Activated B cell treated with CpG ODN at 0.5 μM for 24 hours (primary cell): ENCODE results near the gene HCK. TPM values are rescaled to one million over a fixed set of nuclear protein-coding genes. Genes with fewer than 3 reads are reported as not detected.
A peak's percentile ranks its signal among the peaks of the same experiment; 100 is the strongest.

Experiments used
- ATAC-seq: fragments of 200-7000 bp; cut with Tn5 transposase; one replicate; pipeline ENCODE4 v1.10.0; 2021; ENCODE audit warnings: low read depth, mild to moderate bottlenecking, moderate library complexity
- CTCF ChIA-PET: fragments of 350-600 bp; sonication (Branson Sonifier 250); formaldehyde crosslinking; loops from one replicate; lab custom pipeline; 2021; ENCODE audit warnings: antibody characterized with exemption; lab: Charles Lee
- POLR2A ChIA-PET: fragments of 350-600 bp; sonication (Branson Sonifier 250); formaldehyde crosslinking; loops from one replicate; lab custom pipeline; 2021; ENCODE audit warnings: antibody characterized with exemption; lab: Charles Lee
- DNase-seq: peaks from one replicate; pipeline ENCODE4 v3.0.0; 2022
- H3K27ac Mint-ChIP-seq: one replicate; pipeline ENCODE4 v1.8.0; 2020; ENCODE audit warnings: mixed read lengths
- H3K27me3 Mint-ChIP-seq: one replicate; pipeline ENCODE4 v1.8.0; 2021; ENCODE audit warnings: mixed read lengths
- H3K36me3 Mint-ChIP-seq: one replicate; pipeline ENCODE4 v1.8.0; 2021; ENCODE audit warnings: low read depth, mixed read lengths
- H3K4me1 Mint-ChIP-seq: one replicate; pipeline ENCODE4 v1.8.0; 2021; ENCODE audit warnings: mixed read lengths
- H3K4me3 Mint-ChIP-seq: one replicate; pipeline ENCODE4 v1.8.0; 2020; ENCODE audit warnings: mild to moderate bottlenecking, mixed read lengths
- H3K9me3 Mint-ChIP-seq: one replicate; pipeline ENCODE4 v1.8.0; 2020; ENCODE audit warnings: mixed read lengths
- intact Hi-C: fragments of 100-400 bp; cut with micrococcal nuclease; formaldehyde crosslinking; loops from one replicate; pipeline ENCODE4 v1.15.1; 2024
- total RNA-seq: library from RNA; stranded (reverse); gene quantifications from 2 replicates; pipeline ENCODE4 v1.2.3, GENCODE V29; 2022
- TF ChIP-seq, protein P1 (sequence below): fragments of 200-600 bp; IDR thresholded peaks from one replicate; pipeline ENCODE4 v1.8.0; 2022; ENCODE audit warnings: antibody characterized with exemption, mild to moderate bottlenecking

The HCK gene
- total RNA-seq, 1 donor from 2014 or later = 183 TPM

DNA sequence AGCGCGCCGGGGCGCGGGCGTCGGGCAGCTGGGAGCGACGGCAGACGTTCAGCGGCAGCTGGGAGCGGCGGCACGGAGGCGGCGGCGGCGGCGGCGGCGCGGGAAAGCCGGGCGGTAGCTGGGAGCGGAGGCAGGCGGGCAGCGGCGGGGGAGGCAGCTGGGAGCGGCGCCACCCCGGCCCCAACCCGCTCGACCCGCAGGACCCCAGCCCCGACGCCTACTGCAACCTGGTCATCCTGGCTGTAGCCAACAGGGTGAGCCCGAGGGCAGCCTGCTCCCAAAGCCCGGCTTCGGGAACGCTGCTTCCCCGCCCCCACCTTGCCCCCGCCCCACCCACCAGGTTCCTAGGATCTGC lies 32.9 kb upstream of the HCK start:
- Mint-ChIP-seq H3K27me3 (peaks cover 59% of the 10 kb centered on the region), H3K9me3 (no peaks in the 10 kb centered on the region), H3K27ac (no peak overlapping the region), H3K4me3 (peak overlapping the region; percentile 80), H3K4me1 (peaks cover 23% of the 10 kb centered on the region), H3K36me3 (no peaks in the 10 kb centered on the region)
- ChIA-PET CTCF (interaction anchor here (1.6 kb wide), 1 partner anchor 16 kb away, joined by 6 read pairs; no protein-coding TSS in a partner anchor), POLR2A (no interaction called here)
- no peak for ATAC-seq
- TF ChIP-seq, protein P1, sequence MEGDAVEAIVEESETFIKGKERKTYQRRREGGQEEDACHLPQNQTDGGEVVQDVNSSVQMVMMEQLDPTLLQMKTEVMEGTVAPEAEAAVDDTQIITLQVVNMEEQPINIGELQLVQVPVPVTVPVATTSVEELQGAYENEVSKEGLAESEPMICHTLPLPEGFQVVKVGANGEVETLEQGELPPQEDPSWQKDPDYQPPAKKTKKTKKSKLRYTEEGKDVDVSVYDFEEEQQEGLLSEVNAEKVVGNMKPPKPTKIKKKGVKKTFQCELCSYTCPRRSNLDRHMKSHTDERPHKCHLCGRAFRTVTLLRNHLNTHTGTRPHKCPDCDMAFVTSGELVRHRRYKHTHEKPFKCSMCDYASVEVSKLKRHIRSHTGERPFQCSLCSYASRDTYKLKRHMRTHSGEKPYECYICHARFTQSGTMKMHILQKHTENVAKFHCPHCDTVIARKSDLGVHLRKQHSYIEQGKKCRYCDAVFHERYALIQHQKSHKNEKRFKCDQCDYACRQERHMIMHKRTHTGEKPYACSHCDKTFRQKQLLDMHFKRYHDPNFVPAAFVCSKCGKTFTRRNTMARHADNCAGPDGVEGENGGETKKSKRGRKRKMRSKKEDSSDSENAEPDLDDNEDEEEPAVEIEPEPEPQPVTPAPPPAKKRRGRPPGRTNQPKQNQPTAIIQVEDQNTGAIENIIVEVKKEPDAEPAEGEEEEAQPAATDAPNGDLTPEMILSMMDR = no peak
- no peak for DNase-seq
- intact Hi-C loops = no loop called here

DNA sequence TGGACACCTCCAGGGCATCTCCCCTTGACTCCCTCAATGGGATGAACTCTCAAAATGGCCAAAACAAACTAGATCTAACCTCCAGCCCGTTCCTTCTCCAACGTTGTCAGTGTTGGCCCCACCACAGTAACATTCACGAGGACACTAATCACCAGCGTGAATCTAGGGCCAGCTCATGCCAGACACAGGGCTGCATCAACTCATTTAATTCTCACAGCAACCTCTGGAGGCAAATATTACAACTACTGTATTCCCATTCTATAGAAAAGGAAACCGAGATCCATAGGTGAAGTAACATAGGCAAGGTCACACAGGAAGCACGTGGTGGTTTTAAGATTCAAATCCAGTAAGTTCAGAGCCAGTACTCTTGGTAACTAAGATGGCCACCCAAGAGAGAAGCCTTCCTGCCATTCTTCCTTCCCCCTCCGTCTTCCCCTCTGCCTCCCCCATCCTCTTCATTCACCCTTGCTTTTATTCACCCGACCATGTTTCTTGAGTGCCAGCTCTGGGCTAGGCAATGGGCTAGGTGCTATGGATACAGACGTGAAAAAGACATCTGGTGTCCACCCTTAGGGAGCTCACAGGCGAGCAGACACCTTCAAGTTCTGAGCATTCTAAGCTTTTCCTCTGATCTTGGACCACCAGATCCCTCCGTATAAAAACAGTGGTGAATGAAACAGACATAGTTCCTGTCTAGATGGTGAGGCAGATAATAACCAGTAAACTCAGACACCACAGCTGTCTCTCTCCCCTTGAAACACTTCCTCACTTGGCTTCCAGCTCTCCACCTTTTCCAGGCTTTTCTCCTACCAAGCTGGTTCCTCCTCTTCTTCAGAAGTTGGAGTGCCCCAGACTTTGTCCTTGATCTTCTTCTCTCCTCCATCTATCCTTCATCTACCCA lies 32.2 kb upstream of the HCK start:
- POLR2A ChIA-PET = no interaction called here

GRCh38 chr20:32021091-32021490 lies 31.0 kb upstream of the HCK start:
- intact Hi-C loops = no loop called here
- H3K27ac Mint-ChIP-seq = no peak overlapping the region

More for the DNA sequence above, 32.2 kb upstream of the HCK start:
- no peak for DNase-seq
- ATAC-seq = no peak
- Mint-ChIP-seq H3K36me3 (no peaks in the 10 kb centered on the region), H3K4me3 (peak overlapping the region; percentile 80), H3K4me1 (peaks cover 25% of the 10 kb centered on the region), H3K9me3 (no peaks in the 10 kb centered on the region), H3K27ac (peak overlapping the region; percentile 27), H3K27me3 (peaks cover 59% of the 10 kb centered on the region)
- TF ChIP-seq, protein P1 = no peak
- CTCF ChIA-PET = interaction anchor here (0.9 to 1.6 kb wide), 4 partner anchors 11 to 174 kb away, joined by 3 to 6 read pairs (median 3); no protein-coding TSS in a partner anchor
- intact Hi-C loops = no loop called here

DNA sequence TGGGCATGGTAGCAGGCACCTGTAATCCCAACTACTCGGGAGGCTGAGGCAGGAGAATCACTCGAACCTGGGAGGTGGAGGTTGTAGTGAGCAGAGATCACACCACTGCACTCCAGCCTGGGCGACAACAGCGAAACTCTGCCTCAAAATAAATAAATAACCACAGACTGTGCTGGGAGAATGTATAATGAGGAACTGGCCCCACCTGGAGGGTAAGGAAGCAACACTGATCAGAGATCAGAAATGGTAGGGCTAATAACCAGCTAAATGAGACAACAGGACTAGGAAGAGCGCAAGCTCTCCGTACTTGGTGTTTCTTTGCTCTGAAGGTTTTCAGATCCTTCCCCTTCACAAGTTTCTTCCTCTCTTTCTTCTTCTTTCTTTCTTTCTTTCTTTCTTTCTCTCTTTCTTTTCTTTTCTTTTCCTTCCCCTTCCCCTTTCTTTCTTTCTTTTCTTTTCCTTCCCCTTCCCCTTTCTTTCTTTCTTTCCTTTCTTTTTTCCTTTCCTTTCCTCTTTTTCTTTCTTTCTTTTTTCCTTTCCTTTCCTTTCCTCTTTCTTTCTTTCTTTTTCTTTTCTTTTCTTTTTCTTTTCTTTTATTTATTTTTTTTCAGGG lies 27.3 kb upstream of the HCK start:
- ATAC-seq = peak; percentile 60
- ChIA-PET CTCF (interaction anchor here (1.5 to 3.4 kb wide), 3 partner anchors 10 to 171 kb away, joined by 3 to 14 read pairs (median 4); no protein-coding TSS in a partner anchor), POLR2A (interaction anchor here (0.5 kb wide), 1 partner anchor 35 kb away, joined by 3 read pairs; no protein-coding TSS in a partner anchor)
- TF ChIP-seq, protein P1 = no peak
- peaks cover 10% of the 10 kb centered on the region for H3K4me1 Mint-ChIP-seq
- intact Hi-C loops = no loop called here
- H3K4me3 Mint-ChIP-seq = no peak overlapping the region
- H3K36me3 Mint-ChIP-seq = no peaks in the 10 kb centered on the region
- DNase-seq = no peak
- H3K9me3 Mint-ChIP-seq = no peaks in the 10 kb centered on the region
- H3K27me3 Mint-ChIP-seq = peaks cover 36% of the 10 kb centered on the region
- H3K27ac Mint-ChIP-seq = no peak overlapping the region

More at GRCh38 chr20:32021091-32021490, 31.0 kb upstream of the HCK start:
- H3K27me3 Mint-ChIP-seq = peaks cover 48% of the 10 kb centered on the region
- CTCF ChIA-PET = interaction anchor here (0.8 to 1.3 kb wide), 3 partner anchors 9 to 69 kb away, joined by 3 to 5 read pairs (median 3); partner anchors contain the start of gene PDRG1
- TF ChIP-seq, protein P1 = no peak
- H3K4me1 Mint-ChIP-seq = peaks cover 25% of the 10 kb centered on the region
- DNase-seq = no peak
- no peak overlapping the region for H3K4me3 Mint-ChIP-seq
- H3K9me3 Mint-ChIP-seq = no peaks in the 10 kb centered on the region
- ATAC-seq = no peak
- H3K36me3 Mint-ChIP-seq = no peaks in the 10 kb centered on the region
- POLR2A ChIA-PET = no interaction called here

GRCh38 chr20:32027643-32028042 lies 24.4 kb upstream of the HCK start:
- ChIA-PET POLR2A (no interaction called here), CTCF (interaction anchor here (0.7 kb wide), 1 partner anchor 227 kb away, joined by 4 read pairs; no protein-coding TSS in a partner anchor)
- ATAC-seq (no peak), DNase-seq (no peak)
- H3K27ac Mint-ChIP-seq = no peak overlapping the region
- no peaks in the 10 kb centered on the region for H3K9me3 Mint-ChIP-seq
- peaks cover 12% of the 10 kb centered on the region for H3K27me3 Mint-ChIP-seq
- TF ChIP-seq, protein P1 = no peak
- intact Hi-C loops = no loop called here
- no peak overlapping the region for H3K4me3 Mint-ChIP-seq
- peaks cover 4% of the 10 kb centered on the region for H3K4me1 Mint-ChIP-seq
- no peaks in the 10 kb centered on the region for H3K36me3 Mint-ChIP-seq
